NCI-H2227 (cell line): ENCODE results near the gene PRKAR2A.
"Not testable (repeated sequence)": the region's sequence is repeated elsewhere in the genome, so short reads cannot be mapped to it uniquely, and the experiment has no call there.

Source experiments
- DNase-seq: peaks from one replicate; lab custom pipeline; 2025; ENCODE audit not compliant: unreplicated experiment; lab: John Stamatoyannopoulos, UW

PRKAR2A gene

GRCh38 chr3:48837163-48837562 is 10.5 kb downstream of the PRKAR2A start:
- DNase-seq = no peak

DNA sequence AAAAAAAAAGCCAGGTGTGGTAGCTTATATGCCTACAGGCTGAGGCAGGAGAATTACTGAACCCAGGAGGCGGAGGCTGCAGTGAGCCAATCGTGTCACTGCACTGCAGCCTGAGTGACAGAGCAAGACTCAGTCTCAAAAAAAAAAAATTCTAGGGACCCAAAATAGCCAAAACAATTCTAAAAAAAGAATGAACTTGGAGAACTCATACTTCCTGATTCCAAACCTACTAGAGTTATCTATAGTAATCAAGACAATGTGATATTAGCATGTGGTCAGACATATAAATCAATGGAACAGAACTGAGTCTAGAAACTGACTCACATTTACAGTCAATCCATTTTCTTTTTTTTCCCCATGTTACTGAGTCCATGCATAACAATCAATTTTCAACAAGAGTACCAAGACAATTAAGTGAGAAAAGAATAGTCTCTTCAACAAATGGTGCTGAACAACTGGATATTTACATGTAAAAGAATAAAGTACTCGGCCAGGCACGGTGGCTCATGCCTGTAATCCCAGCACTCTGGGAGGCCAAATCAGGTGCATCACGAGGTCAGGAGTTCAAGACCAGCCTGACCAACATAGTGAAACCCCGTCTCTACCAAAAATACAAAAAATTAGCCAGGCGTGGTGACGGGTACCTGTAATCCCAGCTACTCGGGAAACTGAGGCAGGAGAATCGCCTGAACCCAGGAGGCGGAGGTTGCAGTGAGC is 11.9 kb downstream of the PRKAR2A start:
- DNase-seq = no peak

- DNase-seq = no peak
These were observed 15.0 kb downstream of the PRKAR2A start for GRCh38 chr3:48832684-48833083.

DNA sequence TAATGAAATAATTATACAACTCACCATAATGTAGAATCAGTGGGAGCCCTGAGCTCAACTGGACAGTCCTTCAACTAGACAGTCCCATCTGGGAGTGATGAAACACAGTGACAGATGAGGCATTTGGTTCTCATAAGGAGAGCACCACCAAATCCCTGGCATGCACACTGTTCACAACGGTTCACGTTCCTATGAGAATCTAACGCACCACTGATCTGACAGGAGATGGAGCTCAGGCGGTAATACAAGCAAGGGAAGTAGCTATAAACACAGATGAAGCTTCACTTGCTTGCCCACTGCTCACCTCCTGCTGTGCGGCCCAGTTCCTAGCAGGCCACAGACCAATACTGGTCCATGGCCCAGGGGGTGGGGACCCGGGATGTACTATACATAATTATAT is 17.0 kb downstream of the PRKAR2A start:
- no peak for DNase-seq

DNA sequence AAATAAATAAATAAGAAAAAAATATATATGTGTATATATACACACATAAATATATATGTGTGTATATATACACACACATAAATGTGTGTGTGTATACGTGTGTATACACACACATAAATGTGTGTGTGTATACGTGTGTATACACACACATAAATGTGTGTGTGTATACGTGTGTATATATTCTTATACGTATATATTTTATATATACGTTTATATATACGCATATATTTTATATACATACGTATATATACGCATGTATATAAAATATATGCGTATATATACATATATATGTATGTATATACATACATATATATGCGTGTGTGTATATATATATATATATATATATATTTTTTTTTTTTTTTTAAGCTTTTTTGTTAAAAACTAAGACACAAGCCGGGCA is 18.1 kb downstream of the PRKAR2A start:
- DNase-seq = not testable (repeated sequence)

- DNase-seq = not testable (repeated sequence)
These were observed 19.8 kb downstream of the PRKAR2A start for GRCh38 chr3:48827874-48828273.

- DNase-seq = no peak
These were observed 21.2 kb downstream of the PRKAR2A start for GRCh38 chr3:48826451-48826850.

GRCh38 chr3:48820612-48821324 is 26.9 kb downstream of the PRKAR2A start:
- DNase-seq = no peak

DNA sequence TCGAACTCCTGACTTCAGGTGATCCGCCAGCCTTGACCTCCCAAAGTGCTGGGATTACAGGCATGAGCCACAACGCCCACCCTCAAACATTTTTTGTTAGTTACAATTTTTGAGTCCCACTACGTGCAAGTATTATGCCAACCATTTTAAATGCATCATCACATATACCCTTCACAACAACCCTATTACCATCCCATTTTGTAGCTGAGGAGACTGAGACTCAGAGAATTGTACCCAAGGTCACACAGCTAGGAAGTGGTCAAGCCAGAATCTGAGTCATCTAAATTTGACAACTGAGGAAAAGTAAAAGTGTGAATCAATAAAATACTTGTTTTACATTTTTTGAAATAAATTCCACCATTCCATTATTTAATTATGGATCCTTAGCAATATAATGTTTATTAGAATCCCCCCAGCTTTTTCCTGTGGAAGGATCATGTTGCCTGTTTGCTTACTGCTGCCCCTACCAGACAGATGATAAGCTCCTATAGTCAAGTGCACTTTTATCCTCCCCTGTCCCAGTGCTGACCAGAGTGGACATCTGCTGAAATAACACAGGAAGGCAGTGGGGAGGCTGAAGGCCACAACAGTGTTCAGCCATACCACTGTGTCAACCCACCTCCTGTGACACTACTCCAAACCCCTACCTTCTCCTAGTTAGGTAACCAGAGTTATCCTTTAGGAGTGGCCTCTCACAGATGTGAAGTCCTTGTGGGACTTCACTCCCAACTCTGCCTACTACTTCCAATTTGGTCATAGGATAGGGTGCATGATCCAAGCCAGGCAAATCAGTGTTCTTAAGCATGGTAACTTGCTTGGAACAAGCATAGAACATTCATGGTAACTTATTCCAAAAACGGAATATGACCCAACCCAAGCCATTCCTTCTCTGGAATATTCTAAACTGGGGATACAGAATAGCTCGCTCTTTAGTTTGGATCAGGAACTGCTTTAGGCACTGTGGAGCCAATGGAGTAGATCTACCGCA is 28.1 kb downstream of the PRKAR2A start:
- no peak for DNase-seq

- no peak for DNase-seq
These were observed 36.1 kb downstream of the PRKAR2A start for GRCh38 chr3:48811524-48811923.

- no peak for DNase-seq
These were observed 42.7 kb downstream of the PRKAR2A start for GRCh38 chr3:48804930-48805329.

GRCh38 chr3:48800831-48801230 is 46.8 kb downstream of the PRKAR2A start:
- DNase-seq = not testable (repeated sequence)

DNA sequence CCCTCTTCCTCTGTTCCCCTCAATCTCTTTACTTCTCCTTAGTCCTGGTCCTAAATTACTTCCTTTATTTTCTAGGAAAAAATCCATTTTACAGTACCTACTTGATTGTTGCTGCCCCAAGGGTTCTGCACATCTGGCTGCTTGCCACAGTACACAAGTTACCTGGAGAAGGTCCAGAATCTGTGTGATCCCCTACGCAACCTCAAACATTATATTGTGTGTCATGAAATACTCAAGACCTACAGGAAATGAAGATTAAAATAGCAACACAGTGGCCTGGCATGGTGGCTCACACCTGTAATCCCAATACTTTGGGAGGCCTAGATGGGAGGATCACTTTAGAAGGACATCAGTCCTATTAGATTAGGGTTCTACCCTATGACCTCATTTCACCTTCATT is 48.7 kb downstream of the PRKAR2A start:
- no peak for DNase-seq

GRCh38 chr3:48797626-48798025 is 50.0 kb downstream of the PRKAR2A start:
- DNase-seq = no peak

- DNase-seq = no peak
These were observed 51.5 kb downstream of the PRKAR2A start for GRCh38 chr3:48795997-48796732.

GRCh38 chr3:48793484-48793883 is 54.2 kb downstream of the PRKAR2A start:
- not testable (repeated sequence) for DNase-seq

DNA sequence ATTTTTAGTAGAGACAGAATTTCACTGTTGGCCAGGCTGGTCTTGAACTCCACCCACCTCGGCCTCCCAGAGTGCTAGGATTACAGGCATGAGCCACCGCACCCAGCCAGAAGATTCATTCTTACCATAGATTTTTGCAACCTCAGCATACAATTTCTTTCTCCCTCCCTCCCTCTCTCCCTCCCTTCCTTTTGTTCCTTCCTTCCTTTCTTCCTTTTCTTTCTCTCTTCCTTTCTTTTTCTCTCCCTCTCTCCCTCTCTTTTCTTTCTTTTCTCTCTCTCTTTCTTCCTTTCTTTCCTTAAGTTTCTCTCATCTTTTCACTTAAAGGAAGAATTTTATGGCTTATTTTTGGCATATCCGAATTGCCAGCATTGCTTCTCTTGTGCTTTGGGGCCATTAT is 58.0 kb downstream of the PRKAR2A start:
- no peak for DNase-seq

DNA sequence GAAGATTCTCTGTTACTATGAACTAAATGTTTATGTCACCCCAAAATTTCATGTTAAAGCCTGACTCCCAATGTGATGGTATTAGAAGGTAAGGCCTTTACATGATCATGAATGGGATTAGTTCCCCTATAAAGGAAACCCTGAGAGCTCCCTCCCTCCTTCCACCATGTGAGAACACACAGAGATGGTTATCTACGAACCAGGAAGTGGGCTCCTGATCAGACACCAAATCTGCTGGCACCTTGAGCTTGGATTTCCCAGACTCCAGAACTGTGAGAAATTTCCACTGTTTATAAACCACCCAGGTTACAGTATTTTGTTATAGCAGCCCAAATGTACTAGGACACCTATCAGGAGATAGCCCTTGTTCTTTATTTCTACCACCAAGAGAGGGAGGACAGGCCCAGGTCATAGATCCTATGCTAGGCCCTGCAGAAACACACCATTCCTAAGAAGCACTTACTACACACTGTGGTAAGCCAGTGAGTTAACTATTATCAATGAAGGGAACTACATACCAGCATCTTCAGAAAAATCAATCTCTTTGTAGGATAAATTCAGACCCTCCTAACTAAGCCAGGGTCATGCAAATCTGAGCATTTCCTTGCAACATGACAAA is 59.0 kb downstream of the PRKAR2A start:
- DNase-seq = no peak

- no peak for DNase-seq
These were observed 63.1 kb downstream of the PRKAR2A start for GRCh38 chr3:48784426-48785120.

- no peak for DNase-seq
These were observed 64.4 kb downstream of the PRKAR2A start for GRCh38 chr3:48783304-48783703.
